GM18858 (cell line): ENCODE measurements around the gene NTN3.
"Not testable (repeated sequence)": the region's sequence is repeated elsewhere in the genome, so short reads cannot be mapped to it uniquely, and the experiment has no call there.

Source experiments
- ATAC-seq: cut with Tn5 transposase; IDR thresholded peaks from one replicate; pipeline ENCODE4 v1.9.1; 2021; ENCODE audit not compliant: unreplicated experiment

Gene NTN3

DNA sequence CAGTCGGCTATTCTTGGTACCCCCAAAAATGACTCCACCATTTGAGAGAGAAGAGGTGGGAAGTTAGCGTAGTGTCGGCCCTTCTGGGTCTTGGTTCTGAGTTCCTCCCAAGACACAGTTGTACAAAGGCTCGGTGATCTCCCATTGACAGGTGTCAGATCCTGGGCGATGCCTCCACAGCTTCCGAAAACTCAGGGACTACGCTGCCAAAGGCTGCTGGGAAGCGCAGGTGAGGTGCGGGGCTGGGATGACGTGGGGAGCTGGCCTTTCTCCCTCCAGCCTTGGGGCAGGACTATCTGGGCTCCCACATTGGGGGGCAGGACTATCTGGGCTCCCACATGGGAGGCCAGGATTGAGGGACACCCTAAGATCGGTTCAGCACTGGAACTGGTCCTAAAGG is 31.5 kb upstream of the NTN3 start:
- no peak for ATAC-seq

DNA sequence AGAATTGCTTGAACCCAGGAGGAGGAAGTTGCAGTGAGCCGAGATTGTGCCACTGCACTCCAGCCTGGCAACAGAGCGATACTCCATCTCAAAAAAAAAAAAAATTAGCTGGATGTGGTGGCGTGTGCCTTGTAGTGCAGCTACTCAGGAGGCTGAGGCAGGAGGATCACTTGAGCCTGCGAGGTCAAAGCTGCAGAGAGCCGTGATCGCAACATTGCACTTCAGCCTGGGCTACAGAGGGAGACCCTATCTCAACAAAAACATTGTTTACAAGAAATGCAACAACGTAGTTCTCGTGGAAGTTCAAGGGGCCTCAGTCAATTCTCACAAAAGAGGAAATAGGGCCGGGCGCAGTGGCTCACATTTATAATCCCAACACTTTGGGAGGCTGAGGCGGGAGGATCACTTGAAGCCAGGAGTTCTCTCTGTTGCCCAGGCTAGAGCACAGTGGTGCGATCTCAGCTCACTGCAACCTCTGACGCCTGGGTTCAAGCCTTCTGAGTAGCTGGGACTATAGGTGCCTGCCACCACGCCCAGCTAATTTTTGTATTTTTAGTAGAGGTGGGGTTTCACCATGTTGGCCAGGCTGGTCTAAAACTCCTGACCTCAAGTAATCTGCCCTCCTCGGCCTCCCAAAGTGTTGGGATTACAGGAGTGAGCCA is 29.8 kb upstream of the NTN3 start:
- ATAC-seq, result not testable (repeated sequence)

DNA sequence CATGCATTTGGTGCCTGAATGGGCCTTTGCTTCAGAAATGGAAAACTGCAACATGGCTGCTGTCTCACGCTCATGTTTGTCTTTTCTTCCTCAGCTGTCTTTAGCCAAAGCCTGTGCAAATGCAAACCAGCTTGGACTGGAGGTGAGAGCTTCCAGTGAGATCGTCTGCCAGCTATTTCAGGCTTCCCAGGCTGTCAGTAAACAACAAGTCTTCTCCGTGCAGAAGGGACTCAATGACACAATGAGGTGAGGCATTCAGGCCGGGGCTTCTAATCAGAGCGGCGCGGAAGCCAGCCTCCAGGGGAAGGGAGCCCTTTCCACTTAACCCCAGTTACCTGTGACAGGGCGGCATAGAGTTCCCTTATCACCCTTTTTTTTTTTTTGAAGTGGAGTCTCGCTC is 27.5 kb upstream of the NTN3 start:
- no peak for ATAC-seq

- no peak for ATAC-seq
Measured at GRCh38 chr16:2447920-2448583, 23.0 kb upstream of the NTN3 start.

GRCh38 chr16:2449118-2449517 is 22.0 kb upstream of the NTN3 start:
- no peak for ATAC-seq

DNA sequence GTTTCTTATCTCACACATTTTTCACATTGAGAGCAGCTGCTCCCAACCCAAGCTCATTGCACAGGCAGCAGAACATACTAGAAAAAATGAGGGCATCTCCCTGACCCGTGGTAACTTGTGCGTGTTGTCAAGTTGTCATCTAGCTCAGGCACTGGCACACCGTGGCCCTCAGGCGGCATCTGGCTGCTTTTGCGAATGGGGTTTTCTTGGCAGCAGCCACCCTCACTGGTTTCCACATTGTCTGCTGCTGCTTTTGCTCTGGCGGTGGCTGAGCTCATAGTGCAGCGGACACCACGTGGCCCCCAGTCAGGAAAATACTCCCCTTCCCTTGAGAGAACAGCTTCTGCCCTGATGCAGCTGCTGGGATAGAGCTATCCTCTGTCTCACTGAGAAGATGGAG is 20.6 kb upstream of the NTN3 start:
- no peak for ATAC-seq

GRCh38 chr16:2450975-2451381 is 20.1 kb upstream of the NTN3 start:
- ATAC-seq, result no peak

- no peak for ATAC-seq
Measured at GRCh38 chr16:2451851-2452320, 19.2 kb upstream of the NTN3 start.

DNA sequence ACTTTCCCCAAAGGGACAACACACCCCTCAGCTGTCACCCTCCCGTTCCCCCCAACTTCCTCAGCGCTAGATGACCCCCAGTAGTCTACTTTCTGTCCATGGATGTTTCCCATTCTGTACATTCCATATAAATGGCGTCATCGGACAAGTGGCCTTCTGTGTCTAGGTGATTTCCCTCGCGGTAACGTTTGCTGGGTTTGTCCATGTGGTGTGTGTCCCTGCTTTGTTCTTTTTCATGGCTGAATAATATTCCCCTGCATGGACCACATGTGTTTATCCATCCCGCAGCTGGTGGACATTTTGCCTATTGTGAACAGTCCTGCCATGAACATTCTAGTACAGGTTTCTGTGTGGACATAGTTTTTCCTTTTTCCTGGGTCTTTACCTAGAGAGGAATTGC is 18.4 kb upstream of the NTN3 start:
- ATAC-seq, result no peak

DNA sequence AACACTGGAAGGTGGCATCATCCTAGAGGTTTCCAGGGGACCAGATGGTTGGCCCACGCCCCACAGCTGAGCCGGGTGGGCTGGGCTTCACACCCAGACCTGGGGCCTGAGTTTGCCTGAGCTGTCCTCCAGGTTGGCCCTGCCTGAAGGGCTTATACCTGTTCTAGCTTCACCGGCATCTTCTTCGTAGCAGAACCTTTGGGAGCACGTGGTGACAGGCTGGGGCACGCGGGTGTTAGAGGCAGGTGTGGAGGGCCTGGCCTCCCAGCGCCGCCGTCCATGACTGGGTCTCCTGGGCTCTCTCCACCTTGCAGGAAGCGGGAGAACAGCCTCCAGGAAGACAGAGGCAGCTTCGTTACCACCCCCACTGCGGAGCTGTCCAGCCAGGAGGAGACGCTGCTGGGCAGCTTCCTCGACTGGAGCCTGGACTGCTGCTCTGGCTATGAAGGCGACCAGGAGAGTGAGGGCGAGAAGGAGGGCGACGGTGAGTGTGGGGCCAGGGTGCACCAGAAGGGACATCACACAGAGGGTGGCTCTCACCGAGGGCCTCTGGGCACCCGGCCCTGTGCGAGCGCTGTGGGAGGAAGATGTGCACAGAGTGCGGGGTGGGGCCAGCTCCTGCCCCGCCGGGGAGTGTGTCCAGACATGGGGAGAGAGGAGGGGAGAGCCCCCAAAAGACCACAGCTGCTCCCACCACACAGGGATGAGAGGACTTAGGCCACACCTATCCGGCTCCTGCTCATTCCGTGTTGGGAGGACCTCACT is 15.8 kb upstream of the NTN3 start:
- no peak for ATAC-seq

- no peak for ATAC-seq
Measured at GRCh38 chr16:2456551-2457153, 14.4 kb upstream of the NTN3 start.

DNA sequence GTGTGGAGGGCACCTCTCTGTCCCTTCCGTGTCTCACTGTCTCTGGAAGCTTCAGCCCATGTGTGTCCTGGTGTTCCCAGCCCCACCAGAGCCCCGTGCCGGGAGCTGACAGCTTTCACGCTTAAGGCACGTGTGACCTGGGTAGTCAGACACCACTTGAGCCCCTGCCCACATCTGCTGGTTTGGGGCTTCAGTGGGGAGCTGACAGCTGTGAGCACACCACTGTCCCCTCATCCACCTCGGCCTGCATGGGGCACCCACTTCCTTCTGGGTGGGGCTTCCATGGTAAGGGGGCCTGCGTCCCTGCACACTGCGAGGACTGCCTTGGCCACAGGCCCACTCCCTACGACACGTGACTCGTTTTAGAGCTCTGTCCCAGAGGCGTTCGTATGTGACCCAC is 13.8 kb upstream of the NTN3 start:
- ATAC-seq, result no peak

DNA sequence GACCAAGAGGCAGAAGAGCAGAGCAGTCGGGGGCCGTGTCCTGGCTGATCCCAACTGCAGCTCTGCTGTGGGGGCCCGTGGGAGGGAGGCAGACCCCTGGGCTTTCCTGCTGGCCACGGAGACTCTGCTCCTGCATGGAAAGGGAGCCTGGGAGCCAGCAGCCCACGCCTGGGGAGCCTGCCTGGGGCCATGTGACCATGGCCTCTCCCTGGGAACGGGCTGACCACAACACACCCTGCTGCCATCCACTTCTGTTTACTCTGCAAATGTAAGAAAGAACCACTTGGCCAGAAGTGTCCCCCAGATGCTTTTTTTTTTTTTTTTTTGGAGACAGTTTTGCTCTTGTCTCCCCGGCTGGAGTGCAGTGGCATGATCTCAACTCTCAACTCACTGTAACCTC is 13.2 kb upstream of the NTN3 start:
- ATAC-seq, result no peak

DNA sequence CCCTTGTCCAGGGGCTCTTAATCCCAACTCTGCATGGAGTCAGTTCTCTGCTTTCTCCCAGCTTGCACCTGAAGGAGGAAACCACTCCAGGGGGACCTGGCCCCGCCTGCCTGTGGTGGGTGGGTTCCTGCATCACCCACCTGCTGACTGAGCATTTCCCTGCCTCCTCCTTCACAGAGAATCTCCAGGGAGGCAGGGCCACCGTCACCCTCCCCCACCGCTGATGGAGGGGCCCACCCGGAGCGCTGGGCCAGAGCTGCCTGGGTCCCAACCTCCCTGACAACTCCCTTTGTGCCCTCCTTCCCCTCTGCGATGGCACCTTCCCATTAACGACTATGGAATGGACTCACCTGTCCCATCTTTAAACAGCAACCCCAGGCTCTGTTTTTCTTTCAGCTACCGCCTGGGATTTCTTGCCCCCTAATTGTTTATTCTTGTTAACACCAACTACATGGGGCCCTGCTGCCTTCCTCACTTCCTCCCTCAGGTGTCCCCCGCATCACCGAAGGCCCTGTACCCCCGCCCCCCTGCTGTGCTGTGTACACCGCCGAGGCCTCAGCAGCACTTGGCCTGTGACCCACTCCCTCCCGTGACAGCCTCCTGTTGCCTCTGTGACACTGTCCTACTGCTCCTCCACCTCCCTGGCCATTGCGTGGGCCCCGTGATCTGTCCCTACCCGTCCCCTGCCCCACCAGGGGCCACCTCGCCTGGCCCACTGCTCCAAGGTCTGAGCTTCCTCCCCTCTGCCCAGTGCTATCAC is 12.0 kb upstream of the NTN3 start:
- no peak for ATAC-seq

GRCh38 chr16:2459647-2460390 is 11.3 kb upstream of the NTN3 start, which contains the start of gene TEDC2:
TSS of gene TEDC2 (plus strand) at chr16:2460109. CDS start at chr16:2460145, 36 bp downstream.
- peak; percentile 87 for ATAC-seq

DNA sequence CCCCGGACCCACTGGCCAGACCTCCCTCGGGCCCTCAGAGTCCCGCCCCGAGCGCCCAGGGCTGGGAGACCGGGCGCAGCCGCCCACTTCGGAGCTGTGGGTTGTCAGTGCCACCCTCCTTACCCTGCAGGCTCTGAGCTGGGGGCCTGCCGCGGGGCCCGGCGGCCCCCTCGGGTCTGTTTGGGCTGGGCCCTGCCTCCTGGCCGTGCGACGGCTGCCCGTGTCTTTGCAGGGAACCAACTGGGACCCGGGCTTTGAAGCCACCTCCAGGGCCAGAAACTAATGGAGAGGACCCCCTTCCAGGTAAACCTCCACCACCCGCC is 10.7 kb upstream of the NTN3 start:
- no peak for ATAC-seq

DNA sequence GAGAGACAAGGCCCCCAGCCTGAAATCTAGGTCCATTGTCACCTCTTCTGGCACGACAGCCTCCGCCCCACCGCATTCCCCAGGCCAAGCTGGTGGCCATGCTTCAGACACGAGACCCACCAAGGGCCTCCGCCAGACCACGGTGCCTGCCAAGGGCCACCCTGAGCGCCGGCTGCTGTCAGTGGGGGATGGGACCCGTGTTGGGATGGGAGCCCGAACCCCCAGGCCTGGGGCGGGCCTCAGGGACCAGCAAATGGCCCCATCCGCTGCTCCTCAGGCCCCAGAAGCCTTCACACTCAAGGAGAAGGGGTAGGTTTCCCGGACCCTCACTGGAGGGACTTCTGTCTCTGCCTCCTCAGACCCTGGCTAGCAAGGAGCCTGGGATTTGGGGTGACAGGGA is 10.2 kb upstream of the NTN3 start:
- ATAC-seq, result no peak

DNA sequence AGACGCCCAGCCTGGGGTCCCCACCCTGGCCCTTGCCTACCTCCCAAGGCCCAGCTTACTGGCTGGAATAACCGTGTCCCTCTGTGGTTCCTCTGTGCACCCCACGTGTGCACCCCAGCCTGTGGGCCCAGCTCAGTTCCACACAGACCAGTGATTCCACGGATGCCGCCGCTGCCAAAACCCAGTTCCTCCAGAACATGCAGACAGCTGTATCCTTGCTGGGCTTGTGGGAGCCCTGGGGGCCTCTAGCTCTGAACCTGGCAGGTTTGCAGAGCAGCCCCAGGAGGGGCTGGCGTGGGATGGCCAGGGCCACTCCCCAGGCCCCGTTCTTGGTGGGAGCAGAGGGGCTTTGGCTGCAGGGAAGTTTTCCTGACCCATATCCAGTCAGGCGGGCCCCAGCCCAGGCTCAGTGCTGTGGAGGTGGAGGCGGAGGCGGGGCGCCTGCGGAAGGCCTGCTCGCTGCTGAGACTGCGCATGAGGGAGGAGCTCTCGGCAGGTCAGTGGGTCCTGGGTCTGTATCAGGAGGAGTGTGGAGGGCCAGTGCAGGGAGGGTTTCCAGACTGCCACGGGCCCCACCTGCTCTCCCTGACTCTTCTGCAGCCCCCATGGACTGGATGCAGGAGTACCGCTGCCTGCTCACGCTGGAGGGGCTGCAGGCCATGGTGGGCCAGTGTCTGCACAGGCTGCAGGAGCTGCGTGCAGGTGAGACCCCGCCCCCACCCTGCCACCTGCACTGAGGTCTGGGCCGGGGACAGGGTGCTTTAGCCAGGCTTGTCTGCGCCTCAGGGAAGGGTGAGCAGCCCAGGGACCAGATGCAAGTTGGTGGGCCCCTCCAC is 8.8 kb upstream of the NTN3 start:
- no peak for ATAC-seq

- no peak for ATAC-seq
Measured at GRCh38 chr16:2464333-2464732, 6.8 kb upstream of the NTN3 start.
